Gastroesophageal sphincter (tissue), 4 donors: Measurements from ENCODE around the gene UCHL3. TPM values are rescaled to one million over a fixed set of nuclear protein-coding genes. Genes with fewer than 3 reads are reported as not detected.

Experiments
- ATAC-seq: fragments of 150-250 bp; one replicate; pipeline ENCODE4 v1.9.1; 2016; ENCODE audit warnings: mild to moderate bottlenecking, moderate library complexity
- H3K27ac ChIP-seq, 4 donors: fragments of 200-600 bp; sonication (generic) in 3 of 4; 1 replicate in 3 of 4; 2 replicates in 1 of 4; pipeline ENCODE4 v1.5.1; 2016 to 2019
- H3K27me3 ChIP-seq: fragments of 200-600 bp; sonication (generic); one replicate; pipeline ENCODE4 v1.5.1; 2019
- H3K36me3 ChIP-seq, 2 donors: fragments of 200-600 bp; sonication (generic); one replicate each; pipeline ENCODE4 v1.5.1; 2019; ENCODE audit warnings: control low read depth in 1 of 2
- H3K4me1 ChIP-seq, 3 donors: fragments of 200-600 bp; sonication (generic); 1 replicate in 2 of 3; 2 replicates in 1 of 3; pipeline ENCODE4 v1.5.1; 2016 to 2019; ENCODE audit warnings: control low read depth in 2 of 3
- H3K4me3 ChIP-seq, 2 donors: fragments of 200-600 bp; sonication (generic); one replicate each; pipeline ENCODE4 v1.5.1; 2019; ENCODE audit warnings: mild to moderate bottlenecking in 1 of 2, moderate library complexity in 1 of 2
- H3K9me3 ChIP-seq, 3 donors: fragments of 200-600 bp; sonication (generic); one replicate each; pipeline ENCODE4 v1.5.1; 2017 to 2019; ENCODE audit warnings: control low read depth in 2 of 3
- CTCF ChIP-seq, 4 experiments: fragments of 200-600 bp in 2 of 4; fragments of 450-650 bp in 2 of 4; sonication (generic) in 1 of 4; IDR thresholded peaks; one replicate each; pipeline ENCODE4 v1.5.1; 2017 to 2019; ENCODE audit warnings: antibody characterized with exemption in 4 of 4, mild to moderate bottlenecking in 2 of 4, moderate library complexity in 2 of 4
- EP300 ChIP-seq: sonication (generic); formaldehyde crosslinking; IDR thresholded peaks from one replicate; pipeline ENCODE4 v1.6.1; 2017; ENCODE audit warnings: antibody characterized with exemption, mild to moderate bottlenecking
- POLR2A ChIP-seq, 2 donors: fragments of 450-650 bp; IDR thresholded peaks; one replicate each; pipeline ENCODE4 v1.6.1; 2017; ENCODE audit warnings: antibody characterized with exemption in 2 of 2, mild to moderate bottlenecking in 2 of 2, moderate library complexity in 1 of 2
- POLR2AphosphoS5 ChIP-seq: sonication (generic); formaldehyde crosslinking; IDR thresholded peaks from one replicate; pipeline ENCODE4 v1.6.1; 2017; ENCODE audit warnings: antibody characterized with exemption
- WGBS, 2 donors: methylation state at CpG; one replicate each; pipeline ENCODE4 v1.1.5; 2018; ENCODE audit warnings: low coverage in 1 of 2; 5-methylcytosine and 5-hydroxymethylcytosine counted together
- total RNA-seq, 4 donors: library from RNA; depleted of rRNA; stranded (reverse); fragments of >200 nt; gene quantifications; one replicate each; pipeline ENCODE4 v1.1.0, GENCODE V29; 2016

UCHL3 gene
- total RNA-seq, 4 donors from 2014 or later = 4.0 to 28.2 (median 19.0) TPM

- no peaks in the 10 kb centered on the region for H3K27me3 ChIP-seq
- ATAC-seq = no peak
- H3K4me3 ChIP-seq = no peak overlapping the region
- no peak for TF ChIP-seq EP300
- no peak for TF ChIP-seq POLR2A (IDR thresholded peaks at IDR 0.05)
- TF ChIP-seq CTCF (IDR thresholded peaks at IDR 0.05) = no peak
- no peak for TF ChIP-seq POLR2AphosphoS5
- H3K36me3 ChIP-seq = peaks cover 0 to 58% of the 10 kb centered on the region in 2 donors
- no peak overlapping the region for H3K27ac ChIP-seq
- H3K9me3 ChIP-seq = no peaks in the 10 kb centered on the region
- H3K4me1 ChIP-seq = no peaks in the 10 kb centered on the region
These were observed 17.1 kb downstream of the UCHL3 start for GRCh38 chr13:75566658-75567057.

- H3K4me1 ChIP-seq = no peaks in the 10 kb centered on the region
- H3K27me3 ChIP-seq = no peaks in the 10 kb centered on the region
- no peak overlapping the region for H3K4me3 ChIP-seq
- peaks cover 0 to 74% of the 10 kb centered on the region in 2 donors for H3K36me3 ChIP-seq
- no peak for TF ChIP-seq CTCF (IDR thresholded peaks at IDR 0.05)
- no peak for TF ChIP-seq POLR2AphosphoS5
- TF ChIP-seq EP300 = no peak
- no peak for TF ChIP-seq POLR2A (IDR thresholded peaks at IDR 0.05)
- WGBS, 2 donors = 100% methylated on average over 1 of the region's 1 CpG
- H3K27ac ChIP-seq = no peak overlapping the region
- ATAC-seq = no peak
- H3K9me3 ChIP-seq = no peaks in the 10 kb centered on the region
These were observed 20.0 kb downstream of the UCHL3 start for GRCh38 chr13:75569576-75569975.

- no peak overlapping the region for H3K4me3 ChIP-seq
- WGBS, 2 donors = 94 to 100% methylated on average over 2 to 3 of the region's 3 CpGs
- TF ChIP-seq CTCF (IDR thresholded peaks at IDR 0.05) (no peak), EP300 (no peak), POLR2A (IDR thresholded peaks at IDR 0.05) (no peak), POLR2AphosphoS5 (no peak)
- H3K4me1 ChIP-seq = no peaks in the 10 kb centered on the region
- peaks cover 0 to 24% of the 10 kb centered on the region in 2 donors for H3K36me3 ChIP-seq
- no peaks in the 10 kb centered on the region for H3K9me3 ChIP-seq
- no peak for ATAC-seq
- no peak overlapping the region for H3K27ac ChIP-seq
- no peaks in the 10 kb centered on the region for H3K27me3 ChIP-seq
These were observed 29.9 kb downstream of the UCHL3 start for GRCh38 chr13:75579529-75579928.

- 89 to 94% methylated on average over 2 of the region's 2 CpGs for WGBS, 2 donors
- Histone ChIP-seq H3K36me3 (peaks cover 0 to 2% of the 10 kb centered on the region in 2 donors), H3K27me3 (no peaks in the 10 kb centered on the region), H3K4me3 (no peak overlapping the region), H3K4me1 (no peaks in the 10 kb centered on the region), H3K27ac (no peak overlapping the region), H3K9me3 (peaks cover 0 to 7% (median 0%) of the 10 kb centered on the region in 3 donors)
- ATAC-seq = no peak
- TF ChIP-seq CTCF (IDR thresholded peaks at IDR 0.05) = no peak
- TF ChIP-seq POLR2A (IDR thresholded peaks at IDR 0.05) = no peak
- no peak for TF ChIP-seq POLR2AphosphoS5
- no peak for TF ChIP-seq EP300
These were observed 32.5 kb downstream of the UCHL3 start for GRCh38 chr13:75581874-75582640.

- H3K4me3 ChIP-seq = no peak overlapping the region
- no peak for ATAC-seq
- TF ChIP-seq POLR2AphosphoS5 (no peak), CTCF (IDR thresholded peaks at IDR 0.05) (no peak), POLR2A (IDR thresholded peaks at IDR 0.05) (no peak), EP300 (no peak)
- no peaks in the 10 kb centered on the region for H3K27me3 ChIP-seq
- H3K27ac ChIP-seq = no peak overlapping the region
- no peaks in the 10 kb centered on the region for H3K4me1 ChIP-seq
- peaks cover 0 to 2% of the 10 kb centered on the region in 2 donors for H3K36me3 ChIP-seq
- H3K9me3 ChIP-seq = peaks cover 0 to 7% (median 0%) of the 10 kb centered on the region in 3 donors
These were observed 33.5 kb downstream of the UCHL3 start for GRCh38 chr13:75583091-75583490.
